Bronchial epithelial cell (primary cell): ENCODE results near the gene PXDN. TPM values are rescaled to one million over a fixed set of nuclear protein-coding genes. Genes with fewer than 3 reads are reported as not detected.
"Not testable (repeated sequence)": the region's sequence is repeated elsewhere in the genome, so short reads cannot be mapped to it uniquely, and the experiment has no call there.

Source experiments
- DNase-seq: peaks from one replicate; pipeline ENCODE4 v3.0.0-alpha.2; 2010; ENCODE audit warnings: low read depth
- FAIRE-seq: peaks from 2 replicates; lab custom pipeline; 2011; peaks lifted over from hg19 to GRCh38; lab: Jason Lieb, UNC
- H3K27me3 ChIP-seq: 2 replicates; pipeline ENCODE4 v1.5.1; 2011; ENCODE audit warnings: low read length; ENCODE audit not compliant: control insufficient read depth, insufficient read depth
- H3K36me3 ChIP-seq: 2 replicates; pipeline ENCODE4 v1.5.1; 2011; ENCODE audit warnings: low read length; ENCODE audit not compliant: control insufficient read depth, insufficient read depth
- H3K4me3 ChIP-seq: 2 replicates; pipeline ENCODE4 v1.5.1; 2011; ENCODE audit warnings: mild to moderate bottlenecking, low read depth, low read length, control low read depth
- CTCF ChIP-seq: IDR thresholded peaks from 2 replicates; pipeline ENCODE4 v1.5.1; 2011; ENCODE audit warnings: mild to moderate bottlenecking, moderate library complexity, low read length, control low read depth, inconsistent platforms; ENCODE audit not compliant: insufficient read depth, severe bottlenecking
- total RNA-seq: library from RNA; depleted of rRNA; stranded (reverse); fragments of >200 nt; gene quantifications from 2 replicates; pipeline ENCODE4 v1.2.1, GENCODE V29; 2014

PXDN gene
- total RNA-seq, 1 donor from 2014 or later: 34.0 TPM

- DNase-seq: no peak
- Histone ChIP-seq H3K36me3 (no peaks in the 10 kb centered on the region), H3K4me3 (no peak overlapping the region), H3K27me3 (no peaks in the 10 kb centered on the region)
- no peak for TF ChIP-seq CTCF
- FAIRE-seq: peak; percentile 18
Observed at GRCh38 chr2:1757567-1757966, 13.3 kb upstream of the PXDN start.

- H3K36me3 ChIP-seq: not testable (repeated sequence)
Observed at GRCh38 chr2:1757146-1757545, 12.8 kb upstream of the PXDN start.

GRCh38 chr2:1756456-1756855 is 12.1 kb upstream of the PXDN start:
- H3K4me3 ChIP-seq: no peak overlapping the region
- no peak for TF ChIP-seq CTCF
- no peak for FAIRE-seq
- no peaks in the 10 kb centered on the region for H3K36me3 ChIP-seq
- no peak for DNase-seq
- no peaks in the 10 kb centered on the region for H3K27me3 ChIP-seq

More at GRCh38 chr2:1757146-1757545, 12.8 kb upstream of the PXDN start:
- not testable (repeated sequence) for DNase-seq, FAIRE-seq, H3K4me3 ChIP-seq, H3K27me3 ChIP-seq

- DNase-seq (no peak), FAIRE-seq (no peak)
- Histone ChIP-seq H3K36me3 (no peaks in the 10 kb centered on the region), H3K4me3 (no peak overlapping the region), H3K27me3 (no peaks in the 10 kb centered on the region)
- TF ChIP-seq CTCF: no peak
Observed at GRCh38 chr2:1755436-1756191, 11.3 kb upstream of the PXDN start.

- no peak for FAIRE-seq
Observed at GRCh38 chr2:1754461-1755170, 10.3 kb upstream of the PXDN start.

More at GRCh38 chr2:1754461-1755170, 10.3 kb upstream of the PXDN start:
- no peak for TF ChIP-seq CTCF
- no peak for DNase-seq
- Histone ChIP-seq H3K27me3 (no peaks in the 10 kb centered on the region), H3K4me3 (no peak overlapping the region), H3K36me3 (no peaks in the 10 kb centered on the region)
